Stimulated activated CD8-positive, alpha-beta memory T cell treated with anti-CD3 and anti-CD28 coated beads, Interleukin-12 subunit alpha, Interleukin-12 subunit beta, amount 100 ng/mL, for 24 hours (primary cell): ENCODE results near the gene DCX.

Experiments
- DNase-seq: peaks from one replicate; pipeline ENCODE4 v3.0.0-alpha.2; 2020; ENCODE audit errors: extremely low read depth

Gene DCX

GRCh38 chrX:111411983-111412382, at the start of gene DCX:
Gene DCX, minus strand, starts transcription at chrX:111412192. Its CDS starts 1,794 bp downstream, at chrX:111410398.
- DNase-seq: no peak

- no peak for DNase-seq
Observed at GRCh38 chrX:111460607-111461006, 48.6 kb upstream of the DCX start.

DNA sequence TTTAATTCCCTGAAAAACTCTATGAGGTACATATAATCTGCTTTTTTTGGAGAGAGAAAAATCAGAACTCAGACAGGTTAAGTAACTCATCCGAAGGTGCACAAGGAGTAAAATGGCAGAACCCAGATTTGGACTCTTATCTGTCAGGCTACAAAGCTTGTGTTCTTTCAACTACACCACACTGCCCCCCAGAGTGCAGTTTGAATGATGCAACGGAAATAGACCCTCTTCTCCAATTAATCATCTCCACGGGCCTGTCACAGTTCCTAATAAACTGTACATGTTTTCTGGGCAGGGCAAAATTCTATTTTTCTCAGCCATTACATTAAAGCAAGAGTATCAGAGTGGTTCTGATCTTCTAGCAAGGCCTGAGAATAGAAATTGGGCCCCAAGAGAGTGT, 35.3 kb upstream of the DCX start:
- no peak for DNase-seq

GRCh38 chrX:111445485-111445884, 33.5 kb upstream of the DCX start:
- no peak for DNase-seq

DNA sequence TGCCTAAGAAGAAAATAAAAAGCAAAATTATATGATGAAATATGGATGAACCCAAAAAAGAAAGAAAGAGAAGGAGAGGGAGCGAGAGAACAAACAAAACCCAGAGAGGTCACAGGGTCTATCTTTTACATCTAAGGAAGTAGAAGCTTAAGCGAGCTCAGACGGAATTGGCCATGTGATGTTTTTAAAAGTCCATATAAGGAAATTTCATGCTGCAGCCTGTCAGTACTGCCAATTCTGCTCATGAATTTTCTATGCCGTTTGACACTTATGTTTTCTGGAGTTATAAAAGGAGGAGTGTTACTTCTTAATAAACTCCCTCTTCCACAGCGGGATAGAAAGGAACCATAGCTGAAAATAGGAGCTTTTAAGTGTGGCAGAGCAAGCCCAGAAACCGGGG, 32.9 kb upstream of the DCX start:
- no peak for DNase-seq

DNA sequence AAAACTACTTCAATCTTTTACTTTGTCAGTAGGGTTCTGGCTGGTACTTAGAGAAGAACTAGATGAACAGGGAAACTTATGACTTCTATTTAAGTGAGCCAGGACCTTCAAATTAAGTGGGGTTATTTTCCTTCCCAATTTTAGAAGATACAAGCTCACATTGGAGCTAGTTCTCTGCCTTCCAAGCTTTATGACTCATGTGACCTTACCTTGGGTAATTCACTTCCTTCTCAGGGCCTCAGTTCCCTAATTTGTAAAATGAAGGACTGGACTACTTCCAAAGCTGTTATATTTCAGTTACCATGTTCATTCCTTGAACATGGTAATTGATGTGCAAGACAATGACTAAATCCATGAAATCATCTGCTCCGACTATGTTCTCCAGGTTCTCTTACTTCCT, 32.0 kb upstream of the DCX start:
- DNase-seq: no peak

- no peak for DNase-seq
Observed at GRCh38 chrX:111442791-111443190, 30.8 kb upstream of the DCX start.

DNA sequence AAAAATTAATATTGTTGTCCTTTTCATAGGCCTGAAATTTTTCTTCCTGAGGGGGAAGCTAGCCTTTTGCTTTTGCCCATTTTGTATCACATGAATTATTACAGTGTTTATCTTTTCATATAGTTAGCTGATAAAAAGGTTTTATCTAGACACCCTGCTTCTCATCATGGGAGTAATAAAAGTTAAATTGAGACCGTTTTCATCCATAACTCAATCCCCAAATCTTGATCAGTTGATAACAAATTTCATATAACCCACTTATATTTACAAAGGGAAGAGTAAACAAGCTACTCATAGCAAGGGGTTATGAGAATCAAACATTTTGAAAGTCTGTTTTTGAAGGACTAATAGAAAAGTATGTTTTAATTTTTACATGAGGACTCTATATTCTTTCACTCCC, 23.5 kb upstream of the DCX start:
- DNase-seq: no peak

- DNase-seq: no peak
Observed at GRCh38 chrX:111431001-111431400, 19.0 kb upstream of the DCX start.

DNA sequence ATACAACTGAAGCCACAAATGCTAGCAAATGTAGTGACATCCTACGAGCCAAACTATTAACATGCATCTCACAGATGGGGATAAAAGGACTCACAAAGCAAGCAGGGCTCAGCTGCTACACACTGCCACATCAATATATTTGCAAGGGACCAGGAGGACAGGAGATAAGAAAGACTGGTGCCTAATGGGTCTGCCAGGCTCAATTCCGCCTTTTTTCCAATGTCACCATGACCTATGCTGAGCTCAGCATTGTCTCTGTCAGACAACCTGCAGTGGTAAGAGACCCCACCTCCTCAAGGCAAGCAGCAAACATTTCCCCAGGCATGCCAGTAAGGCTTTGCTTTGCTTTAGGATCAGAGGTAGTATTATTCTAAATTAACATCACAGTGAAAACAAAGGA, 435 bp downstream of the DCX start:
- no peak for DNase-seq

DNA sequence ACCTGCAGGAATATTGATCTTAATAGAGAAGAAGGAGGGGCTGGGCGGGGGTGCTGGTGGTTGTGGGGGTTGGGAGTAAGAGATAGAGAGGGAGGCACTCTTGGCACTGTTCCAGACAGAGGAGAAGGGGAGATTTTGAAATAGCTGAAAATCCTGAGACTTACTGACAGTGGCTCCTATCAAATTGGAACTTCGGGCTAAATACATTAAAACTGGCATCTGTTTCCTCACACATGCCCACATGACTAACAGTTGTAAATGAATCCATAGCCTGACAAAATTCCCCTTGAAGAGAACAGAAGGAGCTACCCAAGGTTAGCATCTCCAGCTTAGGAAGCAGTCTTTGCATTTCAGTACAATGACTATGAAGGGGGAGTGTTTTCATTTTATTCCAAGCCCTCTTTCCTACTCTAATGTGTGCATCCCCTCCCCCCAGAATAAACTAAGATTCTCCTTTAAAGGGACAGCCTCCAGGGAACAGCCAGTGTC, 1.4 kb downstream of the DCX start:
- no peak for DNase-seq

DNA sequence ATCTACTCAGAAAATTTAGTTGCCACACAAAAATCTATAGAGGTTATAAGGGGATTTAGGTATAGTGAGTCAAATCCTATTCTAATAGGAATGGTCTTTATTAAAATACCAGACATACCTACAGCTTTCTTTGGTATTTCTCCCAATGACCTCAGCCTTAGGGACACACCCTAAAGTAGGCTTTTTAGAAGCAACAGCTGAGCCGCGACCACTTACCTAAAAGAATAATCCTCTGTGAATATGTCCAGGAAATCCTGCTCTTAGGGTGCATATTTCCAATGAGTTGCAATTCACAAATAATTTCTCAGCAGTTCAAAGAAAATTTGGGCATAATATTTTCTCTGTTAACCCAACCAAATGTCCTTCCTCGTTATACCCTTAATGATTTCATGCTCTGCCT, 2.7 kb downstream of the DCX start:
- DNase-seq: no peak

DNA sequence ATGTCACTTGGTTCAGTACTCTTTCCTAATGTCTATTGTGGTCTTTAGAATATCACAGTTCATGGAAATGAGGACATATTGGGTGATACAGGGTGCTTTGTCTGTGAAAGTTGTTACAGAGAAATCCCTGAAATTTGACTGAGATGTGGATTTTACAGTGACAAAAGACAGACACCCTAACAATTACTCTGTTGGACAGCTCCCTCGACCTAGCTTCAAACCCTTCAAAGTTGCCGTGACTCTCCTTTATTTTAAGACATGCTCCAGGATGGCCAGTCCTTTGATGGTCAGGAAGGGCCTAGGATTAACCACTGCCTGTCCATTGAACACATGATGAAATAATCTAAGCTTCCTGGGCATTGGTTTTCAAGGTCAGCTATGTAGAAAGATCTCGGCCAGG, 4.0 kb downstream of the DCX start:
- no peak for DNase-seq

DNA sequence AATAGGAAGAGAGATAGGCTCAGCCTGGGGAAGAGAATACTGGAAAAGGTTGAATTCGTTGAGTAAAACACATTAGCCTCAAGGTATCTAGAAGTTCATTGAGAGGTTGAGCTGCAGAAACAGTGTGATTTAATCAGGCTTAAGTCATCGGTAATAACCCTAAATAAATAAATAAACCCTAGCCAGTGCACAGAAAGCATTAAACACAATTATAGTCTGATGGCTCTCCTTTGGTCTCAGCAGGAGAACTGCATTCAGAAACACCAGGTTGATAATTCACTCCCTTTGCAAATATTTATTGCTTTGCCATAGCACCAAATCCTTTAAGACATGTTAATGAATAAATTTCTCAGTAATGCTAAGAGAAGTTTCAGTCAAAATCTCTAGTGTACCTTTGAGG, 9.6 kb downstream of the DCX start:
- DNase-seq: no peak

GRCh38 chrX:111395149-111395548, 16.8 kb downstream of the DCX start:
- DNase-seq: no peak

DNA sequence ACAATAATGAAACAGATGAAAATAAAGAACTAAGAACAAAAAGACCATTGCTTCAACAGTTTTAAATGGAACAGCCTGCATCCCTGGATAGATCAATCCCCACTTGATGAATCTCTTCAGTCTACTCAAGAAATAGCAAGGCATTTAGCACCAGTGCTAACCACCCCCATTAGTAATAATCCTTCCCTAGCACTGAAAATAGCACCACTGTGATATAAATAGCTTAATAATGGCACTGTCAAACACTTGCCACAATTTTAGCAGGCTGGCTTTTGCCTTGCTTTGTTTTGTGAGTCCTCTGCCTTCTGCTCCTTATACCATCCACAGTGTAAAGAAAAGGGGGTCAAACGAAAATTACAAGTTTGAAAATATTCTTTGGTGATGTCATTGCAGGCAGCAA, 17.4 kb downstream of the DCX start:
- DNase-seq: no peak

- DNase-seq: no peak
Observed at GRCh38 chrX:111387470-111388070, 24.4 kb downstream of the DCX start.

DNA sequence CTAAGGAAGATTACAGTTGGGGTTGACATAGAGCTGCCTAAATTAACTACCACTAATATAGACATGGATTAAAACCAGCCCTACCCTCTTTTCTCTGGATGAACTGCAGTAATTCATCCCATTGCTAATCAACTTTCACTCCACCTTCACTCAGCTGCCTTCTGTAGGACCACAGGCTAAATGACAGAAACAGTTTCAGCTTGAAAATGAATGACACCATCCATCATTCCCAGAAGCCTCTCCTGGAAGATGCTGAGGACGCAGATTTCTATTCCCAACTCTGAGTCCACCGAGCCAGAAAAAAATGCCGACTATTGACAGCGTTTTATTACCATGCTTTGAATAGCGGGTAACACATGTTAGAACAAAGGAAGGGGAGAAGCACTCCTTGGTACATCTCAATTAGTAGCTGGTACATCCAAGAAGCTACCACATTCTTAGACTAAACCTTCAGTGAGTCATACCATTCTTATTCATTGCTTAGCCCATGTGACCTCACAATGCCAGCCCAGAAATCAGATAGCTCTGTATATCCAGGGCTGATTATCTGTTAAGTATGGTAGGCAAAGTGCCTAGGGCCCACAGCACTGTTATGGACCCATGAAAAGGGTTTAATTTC, 25.3 kb downstream of the DCX start:
- DNase-seq: no peak

GRCh38 chrX:111386077-111386476, 25.9 kb downstream of the DCX start:
- no peak for DNase-seq

GRCh38 chrX:111382277-111382676, 29.7 kb downstream of the DCX start:
- no peak for DNase-seq

GRCh38 chrX:111376897-111377578, 35.0 kb downstream of the DCX start:
- DNase-seq: no peak

GRCh38 chrX:111376486-111376885, 35.5 kb downstream of the DCX start:
- no peak for DNase-seq

- no peak for DNase-seq
Observed at GRCh38 chrX:111375747-111376146, 36.2 kb downstream of the DCX start.
